Putamen (tissue), 1 donor: ENCODE results near the gene INTS7.
"Not testable (repeated sequence)": the region's sequence is repeated elsewhere in the genome, so short reads cannot be mapped to it uniquely, and the experiment has no call there.

ENCODE experiments used
- DNase-seq: peaks from one replicate; pipeline ENCODE4 v3.0.0-alpha.2; 2016; ENCODE audit warnings: low spot score

The INTS7 gene

GRCh38 chr1:211933946-211934714 lies 101.2 kb downstream of the INTS7 start:
- no peak for DNase-seq

GRCh38 chr1:211932933-211933254 lies 102.5 kb downstream of the INTS7 start:
- DNase-seq = no peak

- DNase-seq = no peak
Observed at GRCh38 chr1:211932231-211932932, 103.0 kb downstream of the INTS7 start.

- no peak for DNase-seq
Observed at GRCh38 chr1:211929683-211930082, 105.7 kb downstream of the INTS7 start.

- no peak for DNase-seq
Observed at GRCh38 chr1:211928993-211929637, 106.2 kb downstream of the INTS7 start.

GRCh38 chr1:211928290-211928801 lies 107.0 kb downstream of the INTS7 start:
- no peak for DNase-seq

- DNase-seq = no peak
Observed at GRCh38 chr1:211925016-211925415, 110.3 kb downstream of the INTS7 start.

- no peak for DNase-seq
Observed at GRCh38 chr1:211924256-211924655, 111.1 kb downstream of the INTS7 start.

GRCh38 chr1:211923095-211923494 lies 112.3 kb downstream of the INTS7 start:
- DNase-seq = peak; percentile 63

GRCh38 chr1:211921579-211922095 lies 113.7 kb downstream of the INTS7 start:
- DNase-seq = no peak

- DNase-seq = no peak
Observed at GRCh38 chr1:211920602-211921226, 114.6 kb downstream of the INTS7 start.

GRCh38 chr1:211920141-211920572 lies 115.2 kb downstream of the INTS7 start:
- DNase-seq = no peak

- DNase-seq = no peak
Observed at GRCh38 chr1:211918843-211919414, 116.4 kb downstream of the INTS7 start.

- not testable (repeated sequence) for DNase-seq
Observed at GRCh38 chr1:211916458-211916857, 118.9 kb downstream of the INTS7 start.

GRCh38 chr1:211915924-211916323 lies 119.4 kb downstream of the INTS7 start:
- no peak for DNase-seq

GRCh38 chr1:211912844-211913432 lies 122.4 kb downstream of the INTS7 start:
- peak; percentile 58 for DNase-seq

- DNase-seq = no peak
Observed at GRCh38 chr1:211912038-211912437, 123.3 kb downstream of the INTS7 start.

- DNase-seq = no peak
Observed at GRCh38 chr1:211910913-211911485, 124.4 kb downstream of the INTS7 start.

- DNase-seq = no peak
Observed at GRCh38 chr1:211910113-211910884, 125.1 kb downstream of the INTS7 start.

- no peak for DNase-seq
Observed at GRCh38 chr1:211909395-211909794, 126.0 kb downstream of the INTS7 start.
